B cell (primary cell): ENCODE results near the gene SURF6. TPM values are rescaled to one million over a fixed set of nuclear protein-coding genes. Genes with fewer than 3 reads are reported as not detected.

ENCODE experiments used
- ATAC-seq: fragments of 200-7000 bp; cut with Tn5 transposase; one replicate; pipeline ENCODE4 v1.10.0; 2021; ENCODE audit warnings: low read depth, mild to moderate bottlenecking, moderate number of reproducible peaks, moderate library complexity
- CTCF ChIA-PET: fragments of 350-600 bp; sonication (Branson Sonifier 250); formaldehyde crosslinking; loops from one replicate; lab custom pipeline; 2021; ENCODE audit warnings: antibody characterized with exemption, inconsistent platforms; lab: Charles Lee
- POLR2A ChIA-PET: fragments of 350-600 bp; sonication (Branson Sonifier 250); formaldehyde crosslinking; loops from one replicate; lab custom pipeline; 2021; ENCODE audit warnings: antibody characterized with exemption; lab: Charles Lee
- DNase-seq: peaks from one replicate; pipeline ENCODE4 v3.0.0; 2013
- H2AFZ ChIP-seq: 2 replicates; pipeline ENCODE4 v1.6.1; 2012; ENCODE audit warnings: mild to moderate bottlenecking, low read depth, low read length; ENCODE audit not compliant: insufficient read depth, poor library complexity, severe bottlenecking
- H3K27ac ChIP-seq, 2 donors: 1 replicate in 1 of 2; 2 replicates in 1 of 2; pipeline ENCODE4 v1.5.1; 2012 to 2013; ENCODE audit warnings: low read length in 2 of 2, mild to moderate bottlenecking in 2 of 2, moderate library complexity in 1 of 2
- H3K27me3 ChIP-seq, 4 experiments: fragments of 200-600 bp in 1 of 4; sonication (generic) in 1 of 4; replicated peaks in 1 of 4; 1 replicate in 2 of 4; 2 replicates in 2 of 4; pipeline versions ENCODE4 v1.6.1 to v1.7.0; 2013 to 2016; ENCODE audit warnings: low read length in 3 of 4, mild to moderate bottlenecking in 2 of 4, mixed read lengths in 1 of 4, moderate library complexity in 1 of 4; ENCODE audit not compliant: insufficient read depth in 4 of 4, control insufficient read depth in 3 of 4; ENCODE audit errors: control extremely low read depth in 1 of 4
- H3K36me3 ChIP-seq, 2 experiments: replicated peaks in 1 of 2; 1 replicate in 1 of 2; 2 replicates in 1 of 2; pipeline versions ENCODE4 v1.6.1 to v1.7.1; 2013; ENCODE audit warnings: low read length in 1 of 2; ENCODE audit not compliant: insufficient read depth in 2 of 2, control insufficient read depth in 1 of 2; ENCODE audit errors: control extremely low read depth in 1 of 2, extremely low read depth in 1 of 2
- H3K4me1 ChIP-seq, 2 donors: fragments of 200-600 bp in 1 of 2; sonication (generic) in 1 of 2; 1 replicate in 1 of 2; 2 replicates in 1 of 2; pipeline versions ENCODE4 v1.5.1 to v1.6.1; 2013 to 2017; ENCODE audit warnings: low read length in 2 of 2; ENCODE audit not compliant: control insufficient read depth in 2 of 2, insufficient read depth in 2 of 2
- H3K4me2 ChIP-seq: replicated peaks from 2 replicates; pipeline ENCODE3; 2012; ENCODE audit warnings: mild to moderate bottlenecking, low read depth, low read length; ENCODE audit not compliant: poor library complexity, severe bottlenecking
- H3K4me3 ChIP-seq, 5 experiments: fragments of 200-600 bp in 1 of 5; sonication (generic) in 1 of 5; 1 replicate in 3 of 5; 2 replicates in 2 of 5; pipeline versions ENCODE4 v1.5.1 to v1.7.0; 2011 to 2016; ENCODE audit warnings: low read length in 4 of 5, mild to moderate bottlenecking in 4 of 5, low read depth in 2 of 5, control low read depth in 1 of 5, moderate library complexity in 1 of 5; ENCODE audit not compliant: insufficient read depth in 1 of 5; ENCODE audit errors: control extremely low read depth in 1 of 5, extremely low read depth in 1 of 5
- H3K79me2 ChIP-seq: fragments of 200-600 bp; sonication (generic); one replicate; pipeline ENCODE4 v1.6.0; 2016; ENCODE audit warnings: low read length; ENCODE audit not compliant: control insufficient read depth, insufficient read depth
- H3K9ac ChIP-seq: fragments of 200-600 bp; sonication (generic); 2 replicates; pipeline ENCODE4 v1.6.1; 2017; ENCODE audit warnings: mild to moderate bottlenecking, low read length, moderate library complexity
- H3K9me3 ChIP-seq, 3 donors: one replicate each; pipeline versions ENCODE4 v1.6.1 to v1.7.1; 2013; ENCODE audit warnings: low read length in 2 of 3; ENCODE audit not compliant: control insufficient read depth in 2 of 3, insufficient read depth in 1 of 3; ENCODE audit errors: control extremely low read depth in 1 of 3
- H4K20me1 ChIP-seq: 2 replicates; pipeline ENCODE4 v1.6.0; 2012; ENCODE audit warnings: mild to moderate bottlenecking, low read length; ENCODE audit not compliant: insufficient read depth, control insufficient read depth, poor library complexity, severe bottlenecking
- H3K27ac Mint-ChIP-seq: one replicate; pipeline ENCODE4 v1.8.0; 2021; ENCODE audit warnings: mixed read lengths
- H3K27me3 Mint-ChIP-seq: one replicate; pipeline ENCODE4 v1.8.0; 2021; ENCODE audit warnings: mixed read lengths
- H3K4me1 Mint-ChIP-seq: one replicate; pipeline ENCODE4 v1.8.0; 2021; ENCODE audit warnings: mixed read lengths
- H3K4me3 Mint-ChIP-seq: one replicate; pipeline ENCODE4 v1.8.0; 2021; ENCODE audit warnings: mixed read lengths
- H3K9me3 Mint-ChIP-seq: one replicate; pipeline ENCODE4 v1.8.0; 2022; ENCODE audit warnings: mixed read lengths; ENCODE audit not compliant: insufficient read depth
- EZH2 ChIP-seq: IDR thresholded peaks from 2 replicates; pipeline ENCODE4 v1.6.1; 2012; ENCODE audit warnings: borderline replicate concordance, low read depth, mild to moderate bottlenecking, moderate library complexity, low read length; ENCODE audit not compliant: insufficient read depth, poor library complexity, severe bottlenecking
- WGBS: methylation state at CpG from one replicate; pipeline ENCODE4 v1.1.5; 2013; ENCODE audit warnings: missing lambda C conversion rate; ENCODE audit not compliant: insufficient coverage; 5-methylcytosine and 5-hydroxymethylcytosine counted together
- intact Hi-C: fragments of 100-400 bp; cut with micrococcal nuclease; formaldehyde crosslinking; loops from one replicate; pipeline ENCODE4 v1.10.0; 2022
- polyA plus RNA-seq: library from polyadenylated mRNA; depleted of rRNA; stranded (reverse); fragments of >200 nt; gene quantifications from 2 replicates; pipeline ENCODE4 v1.2.3, GENCODE V29; 2012
- total RNA-seq, 2 donors: library from RNA; stranded (reverse); fragments of 120-200 nt in 1 of 2; gene quantifications; 1 replicate in 1 of 2; 2 replicates in 1 of 2; pipeline versions ENCODE4 v1.2.3 to v1.2.4, GENCODE V29; 2013 to 2022
- TF ChIP-seq, protein P1 (sequence below): fragments of 200-600 bp; IDR thresholded peaks from one replicate; pipeline ENCODE4 v1.8.0; 2022; ENCODE audit warnings: antibody characterized with exemption, mild to moderate bottlenecking

SURF6 gene
- total and polyA plus RNA-seq, 2 donors (not counting 1 experiment from before 2014, with no cell fraction given), result 14.7 to 25.9 TPM

DNA sequence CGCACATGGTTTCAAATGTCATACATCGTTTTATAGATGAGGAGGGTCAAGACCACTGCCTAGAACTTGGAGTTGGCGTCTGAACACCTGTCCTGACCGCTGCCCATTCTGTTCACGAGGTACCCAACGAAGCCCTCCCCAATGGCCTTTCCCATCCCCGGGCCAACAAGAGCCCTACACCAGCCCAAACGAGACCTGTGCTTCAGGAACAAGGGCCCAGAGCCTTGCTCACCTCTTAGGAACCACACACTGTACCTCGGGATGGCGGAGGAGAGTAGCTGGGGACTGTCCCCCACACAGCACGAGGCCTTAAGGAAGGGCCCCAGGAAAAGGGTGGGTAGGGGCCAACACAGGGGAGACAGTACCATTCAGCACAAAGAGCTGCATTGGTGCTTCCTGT, 3.0 kb downstream of the SURF6 start:
- Histone ChIP-seq H2AFZ (no peak overlapping the region), H3K4me1 (peaks cover 13 to 26% of the 10 kb centered on the region in 2 donors), H3K4me3 (no peak overlapping the region), H3K27me3 (no peaks in the 10 kb centered on the region), H4K20me1 (peaks cover 46% of the 10 kb centered on the region), H3K9ac (no peak overlapping the region), H3K27ac (no peak overlapping the region), H3K79me2 (peaks cover 32% of the 10 kb centered on the region), H3K4me2 (no peak overlapping the region), H3K9me3 (peaks cover 0 to 4% (median 0%) of the 10 kb centered on the region in 3 donors), H3K36me3 (peaks cover 3 to 41% of the 10 kb centered on the region in 2 experiments)
- Mint-ChIP-seq H3K27me3 (no peaks in the 10 kb centered on the region), H3K9me3 (no peaks in the 10 kb centered on the region), H3K4me3 (no peak overlapping the region), H3K27ac (no peak overlapping the region), H3K4me1 (peaks cover 33% of the 10 kb centered on the region)
- 98% methylated on average over 11 of the region's 11 CpGs for WGBS
- TF ChIP-seq EZH2, result no peak
- TF ChIP-seq, protein P1, sequence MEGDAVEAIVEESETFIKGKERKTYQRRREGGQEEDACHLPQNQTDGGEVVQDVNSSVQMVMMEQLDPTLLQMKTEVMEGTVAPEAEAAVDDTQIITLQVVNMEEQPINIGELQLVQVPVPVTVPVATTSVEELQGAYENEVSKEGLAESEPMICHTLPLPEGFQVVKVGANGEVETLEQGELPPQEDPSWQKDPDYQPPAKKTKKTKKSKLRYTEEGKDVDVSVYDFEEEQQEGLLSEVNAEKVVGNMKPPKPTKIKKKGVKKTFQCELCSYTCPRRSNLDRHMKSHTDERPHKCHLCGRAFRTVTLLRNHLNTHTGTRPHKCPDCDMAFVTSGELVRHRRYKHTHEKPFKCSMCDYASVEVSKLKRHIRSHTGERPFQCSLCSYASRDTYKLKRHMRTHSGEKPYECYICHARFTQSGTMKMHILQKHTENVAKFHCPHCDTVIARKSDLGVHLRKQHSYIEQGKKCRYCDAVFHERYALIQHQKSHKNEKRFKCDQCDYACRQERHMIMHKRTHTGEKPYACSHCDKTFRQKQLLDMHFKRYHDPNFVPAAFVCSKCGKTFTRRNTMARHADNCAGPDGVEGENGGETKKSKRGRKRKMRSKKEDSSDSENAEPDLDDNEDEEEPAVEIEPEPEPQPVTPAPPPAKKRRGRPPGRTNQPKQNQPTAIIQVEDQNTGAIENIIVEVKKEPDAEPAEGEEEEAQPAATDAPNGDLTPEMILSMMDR, result no peak
- DNase-seq (no peak), ATAC-seq (no peak)
- CTCF ChIA-PET, result no interaction called here
- intact Hi-C loops, result no loop called here
- POLR2A ChIA-PET, result no interaction called here

DNA sequence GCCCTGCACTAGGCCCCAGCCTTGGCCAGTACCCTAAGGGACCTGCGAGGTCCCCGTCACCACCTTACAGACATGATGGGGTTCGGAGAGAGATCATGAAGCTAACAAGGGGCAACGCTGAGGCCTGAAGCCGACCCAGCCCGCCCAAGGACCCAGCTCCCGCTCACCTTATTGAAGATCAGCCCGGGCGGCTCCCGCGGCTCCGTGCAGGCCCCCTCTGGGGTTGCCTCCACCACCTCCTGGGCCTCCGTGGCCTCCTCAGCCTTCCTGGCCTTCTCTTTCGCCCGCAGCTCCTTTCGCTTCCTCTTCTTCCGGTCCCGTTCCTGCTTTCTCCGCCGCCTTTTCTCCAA, 3.6 kb downstream of the SURF6 start:
- POLR2A ChIA-PET, result no interaction called here
- DNase-seq, result peak; percentile 7
- TF ChIP-seq, protein P1, result no peak
- no peak for TF ChIP-seq EZH2

More for the DNA sequence above, 3.6 kb downstream of the SURF6 start:
- Histone ChIP-seq H3K4me1 (peaks cover 13 to 26% of the 10 kb centered on the region in 2 donors), H3K79me2 (peaks cover 27% of the 10 kb centered on the region), H3K27ac (no peak overlapping the region), H2AFZ (no peak overlapping the region), H3K36me3 (peaks cover 3 to 44% of the 10 kb centered on the region in 2 experiments), H3K4me2 (no peak overlapping the region), H4K20me1 (peaks cover 46% of the 10 kb centered on the region), H3K4me3 (no peak overlapping the region), H3K9ac (no peak overlapping the region), H3K9me3 (peaks cover 0 to 4% (median 0%) of the 10 kb centered on the region in 3 donors), H3K27me3 (no peaks in the 10 kb centered on the region)
- CTCF ChIA-PET, result no interaction called here
- Mint-ChIP-seq H3K4me3 (no peak overlapping the region), H3K9me3 (no peaks in the 10 kb centered on the region), H3K27me3 (no peaks in the 10 kb centered on the region), H3K27ac (peak overlapping the region; percentile 21), H3K4me1 (peaks cover 31% of the 10 kb centered on the region)
- intact Hi-C loops, result no loop called here
- ATAC-seq, result no peak
- WGBS, result 98% methylated on average over 20 of the region's 20 CpGs
